ENCODE data around the gene SLC6A11. TPM values are rescaled to one million over a fixed set of nuclear protein-coding genes. Genes with fewer than 3 reads are reported as not detected.

The SLC6A11 gene
- total RNA-seq, 1 experiment from 2014 or later: 1.5 TPM

DNA sequence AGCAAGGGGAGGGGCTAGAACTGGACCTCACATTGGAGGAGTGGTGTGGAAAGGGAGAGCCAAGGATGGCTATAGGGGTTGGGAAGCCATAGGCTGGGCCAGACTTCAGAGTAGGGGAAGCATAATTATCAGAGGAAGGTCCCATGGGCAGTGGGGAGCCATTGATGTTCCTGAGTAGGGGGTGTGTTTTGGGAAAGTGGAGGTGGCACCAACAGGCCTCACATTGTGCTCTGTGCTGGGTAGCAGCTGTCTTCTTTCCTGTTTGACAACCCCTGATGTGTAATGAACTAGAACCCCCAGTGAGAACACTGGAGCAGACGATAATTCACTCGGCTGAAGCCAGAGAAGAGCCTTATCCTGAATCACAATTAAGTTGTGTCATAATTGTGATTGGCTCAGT lies 41.2 kb downstream of the SLC6A11 start:
- no peak overlapping the region for H2BK120ac ChIP-seq (ENCODE audit: low read depth, low read length, poor library complexity, severe bottlenecking)
- no peaks in the 10 kb centered on the region for H3K79me1 ChIP-seq (ENCODE audit: insufficient read depth, low read depth, low read length, poor library complexity, severe bottlenecking)
- no peaks in the 10 kb centered on the region; the same call in 1 of the 2 replicates for H3K27me3 ChIP-seq (ENCODE audit: insufficient read depth, low read length)
- H3T11ph ChIP-seq (ENCODE audit: low read length): no peak overlapping the region
- H3K4me3 Mint-ChIP-seq: no peak overlapping the region
- no peak overlapping the region for H4K91ac ChIP-seq (ENCODE audit: insufficient read length, low read depth, low read length)
- no peak overlapping the region for H2AFZ ChIP-seq (ENCODE audit: low read length)
- peaks cover 0 to 2% of the 10 kb centered on the region in 2 experiments; a peak in 3 of 5 replicates for H3K9me3 Mint-ChIP-seq
- no peak overlapping the region for H3K4me2 ChIP-seq (ENCODE audit: insufficient read depth, insufficient read length, low read length)
- no peak overlapping the region for H3K18ac ChIP-seq (ENCODE audit: insufficient read length, low read depth, low read length)
- no peaks in the 10 kb centered on the region for H3K4me1 Mint-ChIP-seq
- DNase-seq: no peak
- TF ChIP-seq, protein P1, sequence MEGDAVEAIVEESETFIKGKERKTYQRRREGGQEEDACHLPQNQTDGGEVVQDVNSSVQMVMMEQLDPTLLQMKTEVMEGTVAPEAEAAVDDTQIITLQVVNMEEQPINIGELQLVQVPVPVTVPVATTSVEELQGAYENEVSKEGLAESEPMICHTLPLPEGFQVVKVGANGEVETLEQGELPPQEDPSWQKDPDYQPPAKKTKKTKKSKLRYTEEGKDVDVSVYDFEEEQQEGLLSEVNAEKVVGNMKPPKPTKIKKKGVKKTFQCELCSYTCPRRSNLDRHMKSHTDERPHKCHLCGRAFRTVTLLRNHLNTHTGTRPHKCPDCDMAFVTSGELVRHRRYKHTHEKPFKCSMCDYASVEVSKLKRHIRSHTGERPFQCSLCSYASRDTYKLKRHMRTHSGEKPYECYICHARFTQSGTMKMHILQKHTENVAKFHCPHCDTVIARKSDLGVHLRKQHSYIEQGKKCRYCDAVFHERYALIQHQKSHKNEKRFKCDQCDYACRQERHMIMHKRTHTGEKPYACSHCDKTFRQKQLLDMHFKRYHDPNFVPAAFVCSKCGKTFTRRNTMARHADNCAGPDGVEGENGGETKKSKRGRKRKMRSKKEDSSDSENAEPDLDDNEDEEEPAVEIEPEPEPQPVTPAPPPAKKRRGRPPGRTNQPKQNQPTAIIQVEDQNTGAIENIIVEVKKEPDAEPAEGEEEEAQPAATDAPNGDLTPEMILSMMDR (conservative IDR thresholded peaks at IDR 0.05): no peak
- H3K23ac ChIP-seq (ENCODE audit: insufficient read length, low read depth, low read length): no peak overlapping the region
- H3K23me2 ChIP-seq (ENCODE audit: insufficient read length, low read depth, low read length, poor library complexity, severe bottlenecking): no peaks in the 10 kb centered on the region
- H2BK20ac ChIP-seq (ENCODE audit: low read depth, low read length, poor library complexity, severe bottlenecking): no peak overlapping the region
- no peak overlapping the region for H4K5ac ChIP-seq (ENCODE audit: insufficient read length, low read depth, low read length)
- no peak overlapping the region for H4K8ac ChIP-seq (replicated peaks; ENCODE audit: insufficient read length, low read depth, low read length)
- no peak overlapping the region for H3K4ac ChIP-seq (ENCODE audit: low read depth, low read length)
- WGBS (ENCODE audit: extremely low coverage, insufficient read length, low lambda C conversion rate): no CpG with 5 or more reads among the region's 2 CpGs
- no peak overlapping the region for H2AK5ac ChIP-seq (ENCODE audit: insufficient read length, low read length)
- H3K9ac ChIP-seq (ENCODE audit: extremely low read depth, insufficient read length, low read length): no peak overlapping the region
- H2BK5ac ChIP-seq (ENCODE audit: insufficient read length, low read length): no peak overlapping the region
- H3K36me3 Mint-ChIP-seq (ENCODE audit: insufficient read depth in 1 of 3, low read depth in 3 of 3): no peaks in the 10 kb centered on the region
- H3K9me3 ChIP-seq (ENCODE audit: control insufficient read depth, low read depth, low read length): no peaks in the 10 kb centered on the region
- H3K79me2 ChIP-seq (ENCODE audit: insufficient read depth, low read length): no peaks in the 10 kb centered on the region
- H3K27ac ChIP-seq (ENCODE audit: insufficient read length, low read depth, low read length): no peak overlapping the region
- no peak overlapping the region for H3K56ac ChIP-seq (ENCODE audit: insufficient read length, low read depth, low read length)
- H3K4me1 ChIP-seq (ENCODE audit: insufficient read depth, low read length): no peaks in the 10 kb centered on the region
- no peak overlapping the region for H2BK12ac ChIP-seq (ENCODE audit: insufficient read length, low read depth, low read length)
- no peaks in the 10 kb centered on the region for H4K20me1 ChIP-seq (ENCODE audit: control insufficient read depth, insufficient read depth, insufficient read length)
- H3K14ac ChIP-seq (ENCODE audit: insufficient read depth, low read length): no peak overlapping the region
- peaks cover 85% of the 10 kb centered on the region for H3K27me3 Mint-ChIP-seq (ENCODE audit: low read depth)
- no peak overlapping the region for H3K27ac Mint-ChIP-seq
- H2BK15ac ChIP-seq (ENCODE audit: low read depth, low read length): no peak overlapping the region
